Measurements from ENCODE around the gene PIK3R2.

PIK3R2 gene

DNA sequence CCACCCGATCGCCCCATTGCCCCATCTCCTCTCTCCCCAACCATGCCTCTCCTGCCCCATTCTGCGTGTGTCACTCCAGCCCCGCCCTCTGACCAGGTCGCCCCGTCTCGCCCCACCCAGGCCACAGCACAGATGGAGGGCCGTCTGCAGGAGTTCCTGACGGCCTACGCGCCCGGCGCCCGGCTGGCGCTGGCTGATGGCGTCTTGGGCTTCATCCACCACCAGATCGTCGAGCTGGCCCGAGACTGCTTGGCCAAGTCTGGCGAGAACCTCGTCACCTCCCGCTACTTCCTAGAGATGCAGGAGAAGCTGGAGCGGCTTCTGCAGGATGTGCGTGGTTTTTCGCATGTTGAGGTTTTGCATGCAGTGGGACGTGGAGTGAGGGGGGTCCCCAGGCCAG lies 29.1 kb upstream of the PIK3R2 start:
- no peak for DNase-seq (ENCODE audit: low read depth in 2 of 2)

DNA sequence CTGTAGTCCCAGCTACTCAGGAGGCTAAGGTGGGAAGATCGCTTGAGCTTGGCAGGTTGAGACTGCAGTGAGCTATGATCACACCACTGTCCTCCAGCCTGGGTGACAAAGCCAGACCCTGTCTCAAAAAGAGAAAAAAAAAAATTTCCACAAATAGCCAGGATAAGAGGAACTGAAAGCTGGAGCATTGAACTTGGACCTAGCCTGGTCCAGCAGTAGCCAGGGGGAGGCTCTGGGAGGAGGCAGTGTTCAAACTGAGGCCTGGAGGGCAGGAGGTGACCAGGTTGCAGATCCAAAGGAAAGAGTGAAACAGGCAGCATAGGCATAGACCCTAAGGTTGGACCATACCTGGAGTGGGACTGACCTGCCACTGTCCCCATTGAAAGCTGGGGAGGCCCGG lies 26.9 kb upstream of the PIK3R2 start:
- DNase-seq (ENCODE audit: low read depth in 2 of 2): no peak

DNA sequence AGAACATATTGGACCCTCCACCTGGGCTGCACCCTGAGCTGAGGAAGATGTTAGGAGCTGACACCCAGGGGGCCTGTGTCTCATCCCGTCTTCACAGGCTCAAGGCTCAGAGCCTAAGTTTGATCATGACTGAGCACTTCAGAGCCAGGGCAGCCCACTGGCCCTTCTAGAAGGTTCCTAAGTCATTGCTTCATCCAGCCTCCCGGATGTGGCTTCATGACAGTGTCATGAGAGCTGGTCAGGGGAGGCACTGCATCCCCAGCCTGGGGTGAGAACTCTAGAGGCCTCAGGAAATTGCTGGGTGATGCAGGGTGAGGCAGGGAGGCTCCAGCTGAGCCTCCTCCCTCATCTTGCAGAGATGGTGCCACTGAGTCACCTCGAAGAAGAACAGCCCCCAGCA lies 24.9 kb upstream of the PIK3R2 start:
- DNase-seq (ENCODE audit: low read depth in 2 of 2): no peak

DNA sequence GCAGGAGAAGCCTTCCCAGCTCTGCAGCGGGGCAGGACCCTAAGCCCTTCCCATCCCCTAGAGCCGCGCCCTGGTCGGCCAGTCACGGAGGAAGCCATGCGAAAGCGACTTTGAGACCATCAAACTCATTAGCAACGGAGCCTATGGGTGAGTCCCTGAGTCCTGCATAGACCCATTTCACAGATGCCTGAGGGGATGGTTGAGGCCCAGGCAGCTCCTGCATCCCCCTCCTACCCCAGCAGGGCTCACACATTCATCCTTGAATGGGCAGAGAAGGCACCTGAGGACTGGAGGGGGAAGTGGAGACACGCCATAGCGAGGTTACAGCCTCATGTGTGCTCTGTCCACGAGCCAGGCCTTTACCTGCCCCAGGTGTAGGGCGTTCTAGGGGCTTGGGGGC lies 24.2 kb upstream of the PIK3R2 start:
- DNase-seq (ENCODE audit: low read depth in 2 of 2): no peak

DNA sequence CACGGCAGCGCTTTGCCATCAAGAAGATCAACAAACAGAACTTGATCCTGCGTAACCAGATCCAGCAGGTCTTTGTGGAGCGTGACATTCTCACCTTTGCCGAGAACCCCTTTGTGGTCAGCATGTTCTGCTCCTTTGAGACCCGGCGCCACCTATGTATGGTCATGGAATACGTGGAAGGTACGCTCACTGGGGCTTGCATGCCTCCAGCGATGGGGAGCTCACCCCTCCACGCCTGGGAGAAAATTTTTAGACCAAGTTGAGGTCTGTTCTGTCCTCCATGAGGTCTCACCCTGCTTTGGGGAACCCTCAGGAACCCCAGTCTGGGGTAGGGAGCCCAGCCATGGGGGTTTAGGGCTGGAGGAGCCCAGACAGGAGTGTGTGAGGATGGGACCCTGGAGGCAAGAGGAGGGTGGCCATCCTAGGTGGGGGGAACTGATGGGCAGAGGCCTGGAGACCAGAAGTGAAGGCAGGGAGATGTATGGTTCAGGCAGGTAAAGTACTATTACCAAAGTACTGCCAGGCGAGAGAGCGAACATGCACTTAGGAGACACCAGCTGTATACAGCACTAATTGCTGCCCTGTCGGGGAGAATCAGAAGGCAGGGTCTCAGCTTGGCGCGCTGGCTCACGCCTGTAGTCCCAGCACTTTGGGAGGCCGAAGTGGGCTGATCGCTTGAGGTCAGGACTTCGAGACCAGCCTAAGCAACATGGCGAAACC lies 22.3 kb upstream of the PIK3R2 start:
- DNase-seq (ENCODE audit: low read depth in 2 of 2): no peak

DNA sequence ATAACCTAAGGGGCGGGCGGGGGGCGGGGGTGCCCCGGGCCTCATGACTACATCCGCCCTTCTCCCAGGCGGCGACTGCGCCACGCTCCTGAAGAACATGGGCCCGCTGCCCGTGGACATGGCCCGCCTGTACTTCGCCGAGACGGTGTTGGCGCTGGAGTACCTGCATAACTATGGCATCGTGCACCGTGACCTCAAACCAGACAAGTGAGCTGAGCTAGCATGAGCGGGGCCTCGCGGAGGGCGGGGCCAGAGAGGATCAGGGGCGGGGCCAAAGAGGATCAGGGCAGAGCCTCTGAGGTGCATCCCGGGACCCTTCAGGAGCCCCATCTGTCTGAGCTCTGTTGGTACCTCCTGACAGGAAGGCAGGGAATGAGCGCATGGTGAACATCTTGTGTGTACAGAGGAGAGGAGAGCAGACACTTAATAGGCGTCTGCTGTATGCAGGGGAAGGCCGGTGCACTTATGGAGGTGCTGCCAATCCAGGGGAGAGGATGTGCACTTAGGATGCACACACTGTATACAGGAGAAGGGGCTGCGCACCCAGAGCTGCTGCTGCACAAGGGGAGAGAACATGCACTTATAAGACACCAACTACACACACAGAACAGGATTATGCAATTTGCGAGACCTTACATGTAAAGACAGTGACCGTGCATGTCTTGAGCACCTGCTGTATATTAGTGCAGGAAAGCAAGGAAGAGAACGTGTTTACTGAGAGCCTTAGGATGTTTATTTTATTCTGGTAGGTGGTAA lies 20.9 kb upstream of the PIK3R2 start:
- no peak for DNase-seq (ENCODE audit: low read depth in 2 of 2)

DNA sequence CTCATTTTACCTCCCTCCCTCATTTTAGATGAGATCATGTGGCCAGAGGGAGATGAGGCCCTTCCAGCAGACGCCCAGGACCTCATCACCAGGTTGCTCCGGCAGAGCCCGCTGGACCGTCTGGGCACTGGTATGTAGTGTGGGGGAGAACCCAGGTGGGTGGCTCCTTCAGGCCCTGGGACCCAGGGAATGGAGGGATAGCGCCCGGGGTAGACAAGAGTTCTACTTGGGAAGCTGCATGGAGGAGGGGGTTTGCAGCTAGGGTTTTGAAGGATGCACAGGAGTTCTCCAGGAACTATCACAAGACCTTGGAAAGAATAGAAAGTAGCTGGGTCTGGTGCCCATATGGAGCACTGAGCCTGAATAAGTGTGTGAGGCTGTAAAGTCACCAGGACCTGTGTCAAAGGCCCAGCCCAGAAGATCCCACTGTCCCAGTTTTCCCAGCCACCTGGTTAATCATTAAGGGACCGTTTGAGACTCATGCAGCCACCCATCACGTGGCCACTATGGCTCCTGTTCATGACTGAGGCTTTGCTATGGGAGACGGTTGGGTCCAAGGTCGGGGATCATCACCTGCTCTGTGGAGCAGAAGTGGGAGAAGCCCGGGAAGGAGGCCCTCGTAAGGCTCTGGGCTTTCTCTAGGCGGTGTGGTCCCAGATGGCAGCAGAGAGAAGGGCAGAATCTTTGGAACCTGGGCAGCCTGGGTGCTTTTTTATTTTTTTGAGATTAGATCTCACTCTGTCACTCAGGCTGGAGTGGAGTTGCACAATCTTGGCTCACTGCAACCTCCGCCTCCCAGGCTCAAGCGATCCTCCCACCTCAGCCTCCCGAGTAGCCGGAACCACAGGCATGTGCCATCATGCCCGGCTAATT lies 17.0 kb upstream of the PIK3R2 start:
- DNase-seq (ENCODE audit: low read depth in 2 of 2): no peak

DNA sequence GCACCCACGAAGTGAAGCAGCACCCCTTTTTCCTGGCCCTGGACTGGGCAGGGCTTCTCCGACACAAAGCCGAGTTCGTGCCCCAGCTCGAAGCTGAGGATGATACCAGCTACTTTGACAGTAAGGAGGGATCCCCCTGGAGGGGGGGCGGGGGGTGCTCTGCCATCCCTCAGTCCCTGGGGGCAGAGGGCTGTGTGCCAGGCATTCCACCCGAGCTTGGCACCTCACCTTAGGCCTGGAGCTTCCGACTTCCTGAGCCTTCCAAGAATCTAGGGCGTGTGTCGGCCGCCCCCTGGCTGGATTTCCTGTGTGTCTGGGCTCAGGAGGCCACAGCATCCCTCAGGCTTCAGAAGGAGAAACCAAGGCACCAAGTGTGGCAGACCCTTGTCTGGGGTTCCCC lies 15.7 kb upstream of the PIK3R2 start:
- no peak for DNase-seq (ENCODE audit: low read depth in 2 of 2)

DNA sequence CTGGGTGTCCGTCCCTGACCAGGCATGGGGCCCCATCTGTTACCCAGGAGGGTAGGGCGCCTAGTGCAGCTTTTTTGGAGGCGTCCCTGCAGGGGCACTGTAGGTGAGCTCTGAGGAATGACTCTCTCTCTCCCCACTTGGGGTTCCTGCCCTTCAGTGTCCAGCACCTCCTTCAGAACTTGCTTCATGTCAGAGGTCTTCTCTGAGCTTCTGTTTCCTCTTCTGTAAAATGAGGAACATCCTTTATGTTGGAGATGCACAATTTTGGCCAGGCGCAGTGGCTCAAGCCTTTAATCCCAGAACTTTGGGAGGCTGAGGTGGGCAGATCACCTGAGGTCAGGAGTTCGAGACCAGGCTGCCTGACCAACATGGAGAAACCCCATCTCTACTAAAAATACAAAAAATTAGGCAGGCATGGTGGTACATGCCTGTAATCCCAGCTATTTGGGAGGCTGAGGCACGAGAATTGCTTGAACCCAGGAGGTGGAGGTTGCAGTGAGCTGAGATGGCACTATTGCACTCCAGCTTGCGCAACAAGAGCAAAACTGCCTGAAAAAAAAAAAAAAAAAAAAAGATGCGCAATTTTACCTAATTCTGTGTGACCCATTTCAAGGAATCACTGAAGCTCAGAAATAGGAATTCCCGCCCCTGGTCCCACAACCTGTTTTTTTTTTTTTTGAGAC lies 15.2 kb upstream of the PIK3R2 start:
- no peak for DNase-seq (ENCODE audit: low read depth in 2 of 2)

DNA sequence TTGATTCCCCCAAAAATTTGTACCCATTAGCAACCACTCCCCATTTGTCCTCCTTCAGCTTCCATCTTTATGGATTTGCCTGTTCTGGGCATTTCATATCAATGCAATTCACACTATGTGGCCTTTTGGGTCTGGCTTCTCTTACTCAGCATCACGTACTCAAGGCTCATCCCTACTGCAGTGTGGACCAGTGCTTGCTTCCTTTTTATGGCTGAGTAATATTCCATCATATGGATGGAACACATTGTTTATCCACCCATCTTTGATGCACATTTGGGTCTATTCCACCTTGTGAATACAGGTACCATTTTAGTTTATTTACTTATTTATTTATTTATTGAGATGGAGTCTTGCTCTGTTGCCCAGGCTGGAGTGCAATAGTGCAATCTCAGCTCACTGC lies 12.5 kb upstream of the PIK3R2 start:
- DNase-seq (ENCODE audit: low read depth in 2 of 2): no peak

DNA sequence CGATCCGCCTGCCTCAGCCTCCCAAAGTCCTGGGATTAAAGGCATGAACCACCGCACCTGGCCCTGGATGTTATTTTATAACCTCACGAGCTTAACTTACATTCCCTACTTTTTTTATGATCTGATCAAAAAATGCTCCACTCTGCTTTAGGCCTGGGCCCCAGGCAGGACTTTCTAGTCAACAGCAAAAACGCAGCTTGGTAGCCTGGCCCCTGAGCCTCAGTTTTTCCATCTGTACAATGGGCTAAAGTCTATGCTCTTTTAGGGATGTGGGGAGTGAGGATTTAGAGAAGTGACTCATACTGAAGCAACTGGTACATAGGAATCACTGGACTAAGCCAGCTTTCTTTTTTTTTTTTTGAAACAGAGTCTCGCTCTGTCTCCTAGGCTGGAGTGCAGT lies 11.9 kb upstream of the PIK3R2 start:
- no peak for DNase-seq (ENCODE audit: low read depth in 2 of 2)

DNA sequence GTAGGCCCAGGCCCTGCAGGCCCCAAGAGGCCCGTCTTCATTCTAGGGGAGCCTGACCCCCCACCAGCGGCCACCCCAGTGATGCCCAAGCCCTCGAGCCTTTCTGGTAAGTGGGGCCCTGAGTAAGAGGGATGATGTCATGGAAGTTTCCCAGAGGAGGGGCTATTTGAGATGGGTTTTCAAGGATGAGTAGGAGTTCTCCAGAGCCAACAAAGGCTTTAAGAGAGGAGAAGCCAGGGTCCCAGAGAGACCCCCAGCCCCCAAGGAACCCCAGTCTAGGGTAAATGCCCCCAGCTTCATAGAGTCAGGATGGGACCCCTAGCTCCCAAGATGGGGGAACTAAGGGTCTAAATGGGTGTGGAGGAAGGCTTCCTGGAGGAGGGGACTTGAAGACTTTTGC lies 9.1 kb upstream of the PIK3R2 start:
- no peak for DNase-seq (ENCODE audit: low read depth in 2 of 2)

DNA sequence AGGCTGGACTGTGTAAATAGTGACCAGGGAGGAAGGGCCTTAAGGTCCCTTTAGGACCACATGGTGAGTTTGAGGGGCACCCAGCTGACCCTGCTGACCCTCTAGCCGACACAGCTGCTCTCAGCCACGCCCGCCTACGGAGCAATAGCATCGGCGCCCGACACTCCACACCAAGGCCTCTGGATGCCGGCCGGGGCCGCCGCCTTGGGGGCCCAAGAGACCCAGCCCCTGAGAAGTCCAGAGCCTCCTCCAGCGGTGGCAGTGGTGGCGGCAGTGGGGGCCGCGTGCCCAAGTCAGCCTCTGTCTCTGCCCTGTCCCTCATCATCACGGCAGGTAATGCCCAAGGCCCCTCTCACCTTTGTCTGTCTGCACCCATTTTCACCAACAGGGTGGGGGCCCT lies 8.6 kb upstream of the PIK3R2 start:
- no peak for DNase-seq (ENCODE audit: low read depth in 2 of 2)

DNA sequence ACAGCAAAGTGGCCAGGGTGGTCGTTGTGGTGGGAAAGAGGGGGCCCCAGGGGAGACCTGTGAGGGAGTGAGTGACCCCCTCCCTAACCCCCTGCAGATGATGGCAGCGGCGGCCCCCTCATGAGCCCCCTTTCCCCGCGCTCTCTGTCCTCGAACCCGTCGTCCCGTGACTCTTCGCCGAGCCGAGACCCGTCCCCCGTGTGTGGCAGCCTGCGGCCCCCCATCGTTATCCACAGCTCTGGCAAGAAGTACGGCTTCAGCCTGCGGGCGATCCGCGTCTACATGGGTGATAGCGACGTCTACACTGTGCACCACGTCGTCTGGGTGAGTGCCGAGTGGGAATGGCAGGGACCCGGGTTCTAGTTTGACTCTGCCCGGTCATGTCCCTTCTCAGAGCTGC lies 8.1 kb upstream of the PIK3R2 start:
- DNase-seq (ENCODE audit: low read depth in 2 of 2): no peak

DNA sequence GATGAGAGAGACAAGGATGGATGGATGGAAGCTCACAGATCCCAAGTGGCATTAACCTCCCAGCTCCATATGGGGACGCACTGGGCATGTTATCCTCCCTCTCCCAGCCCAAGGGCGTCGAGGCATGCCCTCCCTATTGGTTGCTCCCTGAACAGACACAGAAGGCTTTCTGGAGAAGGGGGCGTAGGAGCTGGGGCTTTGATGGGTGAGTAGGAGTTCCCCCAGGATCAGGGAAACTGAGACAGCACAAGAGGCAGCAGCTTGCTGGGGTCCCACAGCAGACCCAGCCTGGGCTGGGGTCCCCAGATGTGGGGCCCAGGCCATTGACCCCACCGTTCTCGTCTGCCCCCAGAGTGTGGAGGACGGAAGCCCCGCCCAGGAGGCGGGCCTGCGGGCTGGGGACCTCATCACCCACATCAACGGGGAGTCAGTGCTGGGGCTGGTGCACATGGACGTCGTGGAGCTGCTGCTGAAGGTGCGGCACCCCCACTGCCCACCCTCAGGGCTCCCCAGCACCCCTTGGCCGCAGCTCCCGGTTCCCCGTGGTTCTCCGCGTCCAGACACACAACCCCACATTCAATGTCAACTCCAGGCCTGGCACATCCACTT lies 7.5 kb upstream of the PIK3R2 start:
- no peak for DNase-seq (ENCODE audit: low read depth in 2 of 2)

DNA sequence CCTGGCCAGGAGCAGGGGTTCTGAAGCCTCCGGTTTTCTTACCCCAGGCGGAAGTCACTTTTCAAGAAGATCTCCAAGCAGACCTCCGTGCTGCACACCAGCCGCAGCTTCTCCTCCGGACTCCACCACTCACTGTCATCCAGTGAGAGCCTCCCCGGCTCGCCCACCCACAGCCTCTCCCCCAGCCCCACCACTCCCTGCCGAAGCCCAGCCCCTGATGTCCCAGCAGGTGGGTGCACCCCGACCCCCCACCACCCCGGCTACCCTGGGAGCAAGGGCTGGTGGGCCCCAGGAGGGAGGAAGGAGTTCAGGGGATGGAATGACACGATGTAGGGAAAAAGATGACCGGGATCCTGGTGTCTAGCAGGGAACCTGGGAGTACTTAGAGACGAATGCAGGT lies 5.6 kb upstream of the PIK3R2 start:
- DNase-seq (ENCODE audit: low read depth in 2 of 2): no peak

DNA sequence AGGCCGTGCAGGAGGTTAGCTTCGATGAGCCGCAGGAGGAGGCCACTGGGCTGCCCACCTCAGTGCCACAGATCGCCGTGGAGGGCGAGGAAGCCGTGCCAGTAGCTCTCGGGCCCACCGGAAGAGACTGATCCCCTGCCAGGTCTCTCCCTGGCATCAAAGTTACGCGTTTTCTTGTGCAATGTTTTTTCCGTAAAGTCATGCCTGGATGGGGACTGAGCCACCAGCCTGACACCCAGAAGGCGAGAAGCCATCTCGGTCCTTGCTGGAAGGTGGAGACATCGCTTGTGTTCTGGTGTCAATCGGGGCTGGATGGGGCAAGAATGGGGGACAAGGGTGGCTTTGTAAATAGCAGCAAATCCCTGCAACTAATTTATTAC lies 3.4 kb upstream of the PIK3R2 start:
- no peak for DNase-seq (ENCODE audit: low read depth in 2 of 2)

DNA sequence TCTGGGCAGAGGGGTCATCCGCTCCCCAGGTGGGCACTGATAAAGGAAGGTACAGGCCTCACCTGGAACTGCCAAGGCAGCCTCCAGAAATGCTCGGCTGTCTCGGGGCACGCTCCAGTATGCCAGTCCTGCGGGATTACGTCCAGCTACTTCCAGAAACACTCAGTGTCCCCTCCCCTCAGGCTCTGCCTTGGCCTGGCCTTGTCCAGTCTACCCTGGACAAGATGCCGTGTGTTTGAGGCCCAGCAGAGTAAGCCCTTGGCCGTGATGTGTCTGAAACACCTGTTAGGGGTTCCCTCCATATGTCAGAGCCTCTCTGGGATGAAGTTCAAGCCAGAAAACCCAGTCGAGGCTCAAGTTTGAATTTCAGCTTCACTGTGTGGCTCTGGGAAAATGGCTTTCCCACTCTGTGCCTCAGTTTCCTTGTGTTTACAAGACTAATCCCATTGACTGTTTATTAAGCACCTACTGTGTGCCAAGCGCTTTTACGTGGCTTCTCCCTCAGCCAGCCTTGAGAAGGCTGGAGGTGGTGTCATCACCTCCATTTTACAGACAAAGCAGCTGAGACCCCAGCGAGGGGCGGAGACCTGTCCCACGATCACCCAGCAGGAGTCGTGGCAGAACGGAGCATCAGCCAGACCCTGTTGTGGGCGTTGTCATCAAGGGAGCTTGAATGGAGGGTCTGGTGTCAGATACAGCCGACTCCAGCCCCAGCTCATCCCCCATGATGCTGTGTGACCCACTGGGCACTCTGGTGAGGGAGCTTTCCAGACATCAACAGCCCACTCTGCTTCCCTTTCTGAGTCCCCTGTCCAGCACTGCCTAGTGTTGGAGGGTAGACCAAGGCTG lies 2.0 kb upstream of the PIK3R2 start:
- DNase-seq (ENCODE audit: low read depth in 2 of 2): no peak

DNA sequence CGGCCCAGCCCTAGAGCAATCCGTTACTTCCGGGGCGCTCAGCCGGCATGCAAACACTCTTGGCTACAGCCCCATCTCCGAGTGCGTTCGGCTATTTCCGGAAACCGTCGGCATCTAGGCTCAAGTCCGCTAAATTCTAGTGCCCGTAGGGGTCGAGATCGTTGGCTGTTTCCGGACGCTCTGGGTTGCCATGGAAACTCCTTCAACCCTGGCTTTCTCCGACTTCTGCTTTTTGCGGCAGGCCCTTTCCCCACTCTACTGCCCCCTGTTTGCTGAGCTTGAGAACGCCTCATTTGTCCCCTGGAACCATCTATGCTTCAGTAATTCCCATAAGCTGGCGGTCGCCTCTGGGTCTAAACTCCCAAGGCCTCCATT lies 534 bp upstream of the PIK3R2 start:
- peak; percentile 94 to 96 for DNase-seq (ENCODE audit: low read depth in 2 of 2)

DNA sequence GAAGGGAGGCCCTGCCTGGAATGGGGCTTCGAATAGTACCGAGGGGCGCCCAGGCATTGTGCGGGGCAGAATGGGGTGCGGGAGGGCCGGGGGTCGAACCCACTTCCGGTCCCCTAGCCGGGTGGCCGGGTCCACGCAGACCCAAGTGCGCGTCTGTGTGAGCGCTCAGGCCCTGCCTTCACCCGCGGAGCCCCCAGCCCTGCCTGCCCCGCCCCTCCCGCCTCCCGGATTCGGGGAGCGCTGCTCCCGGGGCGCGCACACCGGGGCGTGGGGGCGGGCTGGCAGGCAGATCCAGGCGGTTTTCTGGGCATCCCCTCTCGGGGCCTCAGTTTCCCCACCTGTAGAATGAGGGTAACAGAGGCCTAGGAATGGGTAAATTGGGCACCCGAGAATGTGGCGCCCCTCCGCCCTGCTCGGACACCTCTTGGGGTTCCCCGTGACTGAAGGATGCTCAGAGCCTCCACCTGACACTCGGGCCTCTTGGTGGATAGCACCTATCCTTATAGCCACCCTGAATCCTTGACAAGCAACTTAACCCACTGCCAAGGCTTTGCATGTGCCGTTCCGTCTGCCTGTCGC lies 682 bp downstream of the PIK3R2 start:
- DNase-seq (ENCODE audit: low read depth in 2 of 2): no peak
